ENCODE results near the gene FCRL3.

DNA sequence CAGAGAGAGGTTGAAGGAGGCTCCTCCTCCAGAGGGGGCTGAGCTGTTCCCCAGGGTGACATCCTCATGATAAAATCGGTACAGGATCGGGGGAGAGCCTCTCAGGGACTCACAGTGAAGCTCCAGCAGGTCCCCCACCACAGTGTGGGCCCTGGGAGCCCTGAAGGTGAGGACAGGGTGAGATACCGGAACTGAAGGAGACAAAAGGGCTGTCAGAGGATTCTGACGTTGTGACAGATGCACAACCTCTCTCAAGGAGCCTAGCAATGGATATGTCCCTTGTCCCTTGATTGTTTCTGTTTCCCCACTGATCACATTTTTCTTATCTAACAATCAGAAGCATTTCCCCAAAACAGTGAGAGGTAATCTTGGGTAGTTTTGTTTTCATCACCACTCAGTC lies 5.2 kb downstream of the FCRL3 start:
- TF ChIP-seq, protein P1, sequence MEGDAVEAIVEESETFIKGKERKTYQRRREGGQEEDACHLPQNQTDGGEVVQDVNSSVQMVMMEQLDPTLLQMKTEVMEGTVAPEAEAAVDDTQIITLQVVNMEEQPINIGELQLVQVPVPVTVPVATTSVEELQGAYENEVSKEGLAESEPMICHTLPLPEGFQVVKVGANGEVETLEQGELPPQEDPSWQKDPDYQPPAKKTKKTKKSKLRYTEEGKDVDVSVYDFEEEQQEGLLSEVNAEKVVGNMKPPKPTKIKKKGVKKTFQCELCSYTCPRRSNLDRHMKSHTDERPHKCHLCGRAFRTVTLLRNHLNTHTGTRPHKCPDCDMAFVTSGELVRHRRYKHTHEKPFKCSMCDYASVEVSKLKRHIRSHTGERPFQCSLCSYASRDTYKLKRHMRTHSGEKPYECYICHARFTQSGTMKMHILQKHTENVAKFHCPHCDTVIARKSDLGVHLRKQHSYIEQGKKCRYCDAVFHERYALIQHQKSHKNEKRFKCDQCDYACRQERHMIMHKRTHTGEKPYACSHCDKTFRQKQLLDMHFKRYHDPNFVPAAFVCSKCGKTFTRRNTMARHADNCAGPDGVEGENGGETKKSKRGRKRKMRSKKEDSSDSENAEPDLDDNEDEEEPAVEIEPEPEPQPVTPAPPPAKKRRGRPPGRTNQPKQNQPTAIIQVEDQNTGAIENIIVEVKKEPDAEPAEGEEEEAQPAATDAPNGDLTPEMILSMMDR (IDR thresholded peaks at IDR 0.05): no peak
- TF ChIP-seq POLR2AphosphoS5 (IDR thresholded peaks at IDR 0.05): no peak
- TF ChIP-seq POLR2A (IDR thresholded peaks at IDR 0.05): no peak

All from sigmoid colon (tissue), 4 donors.